A673 (cell line): ENCODE data around the gene BANK1. TPM values are rescaled to one million over a fixed set of nuclear protein-coding genes. Genes with fewer than 3 reads are reported as not detected.

Experiments
- BruUV-seq: library from RNA; stranded (reverse); fragments of 400-500 nt; replicated peaks from 2 replicates; lab custom pipeline; 2021; lab: Mats Ljungman, UMichigan
- CTCF ChIA-PET: fragments of 300-600 bp; sonication (Branson Sonifier 250); formaldehyde crosslinking; loops from one replicate; lab custom pipeline; 2022; ENCODE audit warnings: antibody characterized with exemption; lab: Charles Lee
- POLR2A ChIA-PET: fragments of 300-600 bp; sonication (Branson Sonifier 250); formaldehyde crosslinking; loops from one replicate; lab custom pipeline; 2022; ENCODE audit warnings: antibody characterized with exemption; ENCODE audit not compliant: low non-redundant PET; lab: Charles Lee
- DNase-seq: peaks from one replicate; pipeline ENCODE4 v3.0.0-alpha.2; 2015; ENCODE audit warnings: low spot score
- H3K27ac ChIP-seq: fragments of 200-600 bp; sonication (generic); 2 replicates; pipeline ENCODE4 v1.5.1; 2016; ENCODE audit warnings: mixed run types, low read depth, mild to moderate bottlenecking, mixed read lengths, antibody characterized with exemption, low read length; ENCODE audit not compliant: poor library complexity, severe bottlenecking
- H3K27me3 ChIP-seq: fragments of 200-600 bp; sonication (generic); replicated peaks from 2 replicates; pipeline ENCODE4 v1.6.1; 2017; ENCODE audit warnings: mixed run types, low read depth, mild to moderate bottlenecking, mixed read lengths, antibody characterized with exemption, low read length; ENCODE audit not compliant: insufficient read depth, poor library complexity
- H3K36me3 ChIP-seq: fragments of 200-600 bp; sonication (generic); 2 replicates; pipeline ENCODE4 v1.6.1; 2016; ENCODE audit warnings: mixed run types, mild to moderate bottlenecking, mixed read lengths, antibody characterized with exemption, low read length; ENCODE audit not compliant: insufficient read depth, poor library complexity, severe bottlenecking
- H3K4me1 ChIP-seq: fragments of 200-600 bp; sonication (generic); 2 replicates; pipeline ENCODE4 v1.6.1; 2017; ENCODE audit warnings: mixed run types, mild to moderate bottlenecking, mixed read lengths, antibody characterized with exemption, low read length; ENCODE audit not compliant: insufficient read depth, poor library complexity, severe bottlenecking
- H3K4me3 ChIP-seq: fragments of 200-600 bp; sonication (generic); 2 replicates; pipeline ENCODE4 v1.5.1; 2016; ENCODE audit warnings: low read depth, mixed run types, mild to moderate bottlenecking, mixed read lengths, low read length; ENCODE audit not compliant: poor library complexity, severe bottlenecking
- H3K9me3 ChIP-seq: fragments of 200-600 bp; sonication (generic); 2 replicates; pipeline ENCODE4 v1.6.1; 2016; ENCODE audit warnings: mixed run types, low read depth, mild to moderate bottlenecking, mixed read lengths, antibody characterized with exemption, low read length; ENCODE audit not compliant: poor library complexity, severe bottlenecking
- CTCF ChIP-seq: fragments of 300-800, 200-600 bp; sonication (generic); conservative IDR thresholded peaks from 2 replicates; pipeline ENCODE4 v1.5.1; 2017; ENCODE audit warnings: low read depth, mild to moderate bottlenecking, antibody characterized with exemption, low read length, moderate library complexity, mixed read lengths
- EZH2 ChIP-seq: fragments of 200-600 bp; sonication (generic); IDR thresholded peaks from 2 replicates; pipeline ENCODE4 v1.6.1; 2017; ENCODE audit warnings: borderline replicate concordance, low read depth, mild to moderate bottlenecking, mixed read lengths, antibody characterized with exemption, low read length; ENCODE audit not compliant: poor library complexity, severe bottlenecking
- intact Hi-C: fragments of 100-400 bp; cut with micrococcal nuclease; formaldehyde crosslinking; loops from one replicate; pipeline ENCODE4 v1.10.0; 2022; ENCODE audit not compliant: unreplicated experiment
- total RNA-seq: library from RNA; stranded (reverse); gene quantifications from 2 replicates; pipeline ENCODE4 v1.2.3, GENCODE V29; 2021

Gene BANK1
- total RNA-seq, 1 experiment from 2014 or later, result not detected

GRCh38 chr4:102042871-102043802, 252.6 kb downstream of the BANK1 start:
- no TSS peak for BruUV-seq
- POLR2A ChIA-PET, result no interaction called here
- TF ChIP-seq EZH2, result no peak
- intact Hi-C loops, result no loop called here
- no peak for DNase-seq
- no peaks in the 10 kb centered on the region for H3K27me3 ChIP-seq
- no peak overlapping the region for H3K27ac ChIP-seq
- no peaks in the 10 kb centered on the region for H3K9me3 ChIP-seq
- CTCF ChIA-PET, result no interaction called here
- H3K4me1 ChIP-seq, result no peaks in the 10 kb centered on the region
- H3K4me3 ChIP-seq, result no peak overlapping the region
- H3K36me3 ChIP-seq, result no peaks in the 10 kb centered on the region

GRCh38 chr4:102047616-102048015, 257.1 kb downstream of the BANK1 start:
- Histone ChIP-seq H3K27ac (no peak overlapping the region), H3K4me3 (no peak overlapping the region), H3K27me3 (no peaks in the 10 kb centered on the region), H3K36me3 (no peaks in the 10 kb centered on the region), H3K9me3 (no peaks in the 10 kb centered on the region), H3K4me1 (no peaks in the 10 kb centered on the region)
- intact Hi-C loops, result no loop called here
- BruUV-seq, result no TSS peak
- ChIA-PET CTCF (no interaction called here), POLR2A (no interaction called here)
- TF ChIP-seq EZH2 (no peak), CTCF (no peak)
- no peak for DNase-seq

- TF ChIP-seq EZH2, result no peak
- TF ChIP-seq CTCF, result peak; percentile 34; the same call in 1 of the 2 replicates
- H3K27me3 ChIP-seq, result no peaks in the 10 kb centered on the region
- no peak overlapping the region for H3K27ac ChIP-seq
- H3K9me3 ChIP-seq, result no peaks in the 10 kb centered on the region
- H3K36me3 ChIP-seq, result no peaks in the 10 kb centered on the region
- DNase-seq, result no peak
- no peaks in the 10 kb centered on the region for H3K4me1 ChIP-seq
- no TSS peak for BruUV-seq
- intact Hi-C loops, result no loop called here
- CTCF ChIA-PET, result no interaction called here
- H3K4me3 ChIP-seq, result no peak overlapping the region
- POLR2A ChIA-PET, result no interaction called here
Observed at GRCh38 chr4:102055805-102056204, 265.3 kb downstream of the BANK1 start.

- no TSS peak for BruUV-seq
- H3K4me1 ChIP-seq, result no peaks in the 10 kb centered on the region
- ChIA-PET POLR2A (no interaction called here), CTCF (no interaction called here)
- H3K9me3 ChIP-seq, result no peaks in the 10 kb centered on the region
- intact Hi-C loops, result no loop called here
- H3K36me3 ChIP-seq, result no peaks in the 10 kb centered on the region
- no peak for TF ChIP-seq EZH2
- no peaks in the 10 kb centered on the region for H3K27me3 ChIP-seq
- DNase-seq, result no peak
- no peak overlapping the region for H3K27ac ChIP-seq
- H3K4me3 ChIP-seq, result no peak overlapping the region
Observed at GRCh38 chr4:102057122-102057521, 266.6 kb downstream of the BANK1 start.
